OCI-LY7 (cell line): ENCODE measurements around the gene ERGIC1. TPM values are rescaled to one million over a fixed set of nuclear protein-coding genes. Genes with fewer than 3 reads are reported as not detected.

Experiments used
- BruUV-seq: library from RNA; stranded (reverse); fragments of 400-500 nt; replicated peaks from 2 replicates; lab custom pipeline; 2021; lab: Mats Ljungman, UMichigan
- CTCF ChIA-PET: fragments of 300-600 bp; sonication (Branson Sonifier 250); formaldehyde crosslinking; loops from one replicate; lab custom pipeline; 2022; ENCODE audit warnings: antibody characterized with exemption; ENCODE audit not compliant: unreplicated experiment; lab: Charles Lee
- POLR2A ChIA-PET: fragments of 300-600 bp; sonication (Branson Sonifier 250); formaldehyde crosslinking; loops from one replicate; lab custom pipeline; 2022; ENCODE audit warnings: antibody characterized with exemption; lab: Charles Lee
- DNase-seq: peaks from one replicate; pipeline ENCODE4 v3.0.0-alpha.2; 2015; ENCODE audit warnings: low spot score
- H2AFZ ChIP-seq: fragments of 200-600 bp; sonication (generic), shearing (Covaris generic); 2 replicates; pipeline ENCODE4 v1.6.1; 2014; ENCODE audit warnings: mild to moderate bottlenecking, antibody characterized with exemption, low read length, moderate library complexity
- H3K27ac ChIP-seq: fragments of 200-600 bp; sonication (generic); 2 replicates; pipeline ENCODE4 v1.5.1; 2014; ENCODE audit warnings: mixed run types, low read depth, mild to moderate bottlenecking, moderate library complexity, low read length, inconsistent platforms; ENCODE audit not compliant: poor library complexity, severe bottlenecking
- H3K36me3 ChIP-seq: fragments of 200-600 bp; sonication (generic); 2 replicates; pipeline ENCODE4 v1.6.1; 2014; ENCODE audit warnings: mild to moderate bottlenecking, antibody characterized with exemption, low read length, moderate library complexity, mixed read lengths; ENCODE audit not compliant: insufficient read depth
- H3K4me1 ChIP-seq: fragments of 200-600 bp; sonication (generic); 2 replicates; pipeline ENCODE4 v1.5.1; 2014; ENCODE audit warnings: mild to moderate bottlenecking, low read length; ENCODE audit not compliant: insufficient read depth, poor library complexity, severe bottlenecking
- H3K4me2 ChIP-seq: fragments of 200-600 bp; sonication (generic); 2 replicates; pipeline ENCODE4 v1.6.1; 2014; ENCODE audit warnings: mild to moderate bottlenecking, low read length
- H3K4me3 ChIP-seq: fragments of 200-600 bp; sonication (generic); 2 replicates; pipeline ENCODE4 v1.5.1; 2014; ENCODE audit warnings: mild to moderate bottlenecking, low read depth, low read length; ENCODE audit not compliant: poor library complexity, severe bottlenecking
- H3K79me2 ChIP-seq: fragments of 200-600 bp; sonication (generic); 2 replicates; pipeline ENCODE4 v1.6.1; 2016; ENCODE audit warnings: low read depth, mild to moderate bottlenecking, low read length, moderate library complexity, mixed read lengths; ENCODE audit not compliant: insufficient read depth
- H3K9me2 ChIP-seq: fragments of 200-600 bp; sonication (generic); 2 replicates; pipeline ENCODE4 v1.6.1; 2016; ENCODE audit warnings: mild to moderate bottlenecking, low read length, mixed read lengths; ENCODE audit not compliant: insufficient read depth
- H3K9me3 ChIP-seq: fragments of 200-600 bp; sonication (generic); 2 replicates; pipeline ENCODE4 v1.6.1; 2014; ENCODE audit warnings: mild to moderate bottlenecking, mixed run types, low read length, mixed read lengths
- H4K20me1 ChIP-seq: fragments of 200-600 bp; sonication (generic); 2 replicates; pipeline ENCODE4 v1.6.1; 2014; ENCODE audit warnings: mild to moderate bottlenecking, antibody characterized with exemption, low read length, moderate library complexity, mixed read lengths; ENCODE audit not compliant: insufficient read depth
- EZH2phosphoT487 ChIP-seq: fragments of 200-600 bp; sonication (generic); IDR thresholded peaks from 2 replicates; pipeline ENCODE4 v1.6.1; 2018; ENCODE audit warnings: low read depth, borderline replicate concordance, mild to moderate bottlenecking, mixed run types, antibody characterized with exemption, low read length, moderate library complexity, mixed read lengths
- intact Hi-C: fragments of 100-400 bp; cut with micrococcal nuclease; formaldehyde crosslinking; loops from one replicate; pipeline ENCODE4 v1.10.0; 2022; ENCODE audit not compliant: unreplicated experiment
- total RNA-seq, 2 experiments: library from RNA; depleted of rRNA in 1 of 2; stranded (reverse); fragments of >200 nt in 1 of 2; shearing (Covaris generic) in 1 of 2; gene quantifications; 2 replicates each; pipeline ENCODE4 v1.2.3, GENCODE V29; 2014 to 2022
- TF ChIP-seq, protein P1 (sequence below): fragments of 200-600 bp; sonication (generic); conservative IDR thresholded peaks from 2 replicates; pipeline ENCODE4 v1.5.1; 2014; ENCODE audit warnings: mild to moderate bottlenecking, antibody characterized with exemption, low read length, moderate library complexity, mixed read lengths

Gene ERGIC1
- total RNA-seq, 2 experiments from 2014 or later, result 125 to 178 TPM

DNA sequence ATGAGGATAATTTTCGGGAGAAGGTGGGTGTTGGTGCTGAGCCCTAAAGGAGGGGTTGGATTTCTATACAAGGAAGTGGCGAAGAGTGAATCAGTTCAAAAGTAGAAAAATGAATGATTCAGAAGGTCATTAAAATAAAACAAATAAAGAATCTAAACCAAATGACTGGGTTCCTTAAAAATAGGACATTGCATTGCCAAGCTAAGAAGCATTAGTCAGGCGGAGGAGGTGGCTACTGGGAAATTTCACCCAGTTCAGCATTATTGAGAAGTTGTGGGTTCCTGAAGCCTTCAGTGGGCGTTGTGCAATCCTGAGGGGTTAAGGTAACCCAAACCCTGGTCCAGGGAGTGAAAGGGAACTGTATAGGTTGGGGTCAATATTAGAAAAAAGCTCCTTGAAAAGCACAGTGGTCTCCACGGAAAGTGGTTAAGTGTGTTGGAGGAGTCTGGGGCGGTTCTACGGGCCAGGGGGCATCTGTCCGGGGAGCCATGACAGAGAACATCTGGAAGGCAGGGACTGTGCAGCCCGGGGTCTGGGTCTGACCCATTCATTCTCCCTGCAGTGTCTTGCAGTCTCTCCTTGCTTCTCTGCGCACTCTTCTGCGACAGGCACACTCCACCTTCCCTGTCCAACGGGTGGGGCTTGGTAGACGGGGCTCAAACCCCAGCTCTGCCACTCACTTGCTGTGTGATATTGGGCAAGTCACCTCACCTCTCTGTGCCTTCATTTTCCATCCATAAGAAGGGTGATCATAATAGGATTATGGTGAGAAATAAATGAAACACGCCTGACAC, 35.4 kb upstream of the ERGIC1 start:
- CTCF ChIA-PET, result no interaction called here
- intact Hi-C loops, result no loop called here

DNA sequence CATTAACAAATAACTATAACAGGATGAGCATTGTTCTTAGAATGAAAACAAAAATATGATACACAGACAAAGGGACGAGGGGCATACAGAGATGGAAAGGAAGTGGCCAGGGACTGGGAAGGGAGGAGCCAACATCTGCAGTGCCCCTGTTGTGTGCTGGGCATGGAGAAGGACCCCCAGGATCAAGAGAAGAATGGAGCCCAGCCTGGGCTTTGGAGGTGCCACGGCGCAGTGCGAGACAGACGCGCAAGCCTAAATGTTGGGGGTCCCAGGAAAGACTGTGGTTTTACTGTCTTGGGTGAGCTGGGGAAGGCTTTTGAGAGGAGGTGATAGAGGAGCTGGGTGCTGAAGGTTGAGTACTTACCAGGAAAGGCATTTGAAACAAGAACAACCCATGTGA, 34.6 kb upstream of the ERGIC1 start:
- intact Hi-C loops, result no loop called here
- no peaks in the 10 kb centered on the region for H3K9me3 ChIP-seq
- no peak overlapping the region for H3K27ac ChIP-seq
- ChIA-PET CTCF (no interaction called here), POLR2A (no interaction called here)
- H3K9me2 ChIP-seq, result no peaks in the 10 kb centered on the region
- H3K79me2 ChIP-seq, result no peaks in the 10 kb centered on the region
- TF ChIP-seq, protein P1, sequence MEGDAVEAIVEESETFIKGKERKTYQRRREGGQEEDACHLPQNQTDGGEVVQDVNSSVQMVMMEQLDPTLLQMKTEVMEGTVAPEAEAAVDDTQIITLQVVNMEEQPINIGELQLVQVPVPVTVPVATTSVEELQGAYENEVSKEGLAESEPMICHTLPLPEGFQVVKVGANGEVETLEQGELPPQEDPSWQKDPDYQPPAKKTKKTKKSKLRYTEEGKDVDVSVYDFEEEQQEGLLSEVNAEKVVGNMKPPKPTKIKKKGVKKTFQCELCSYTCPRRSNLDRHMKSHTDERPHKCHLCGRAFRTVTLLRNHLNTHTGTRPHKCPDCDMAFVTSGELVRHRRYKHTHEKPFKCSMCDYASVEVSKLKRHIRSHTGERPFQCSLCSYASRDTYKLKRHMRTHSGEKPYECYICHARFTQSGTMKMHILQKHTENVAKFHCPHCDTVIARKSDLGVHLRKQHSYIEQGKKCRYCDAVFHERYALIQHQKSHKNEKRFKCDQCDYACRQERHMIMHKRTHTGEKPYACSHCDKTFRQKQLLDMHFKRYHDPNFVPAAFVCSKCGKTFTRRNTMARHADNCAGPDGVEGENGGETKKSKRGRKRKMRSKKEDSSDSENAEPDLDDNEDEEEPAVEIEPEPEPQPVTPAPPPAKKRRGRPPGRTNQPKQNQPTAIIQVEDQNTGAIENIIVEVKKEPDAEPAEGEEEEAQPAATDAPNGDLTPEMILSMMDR, result no peak
- no peak for TF ChIP-seq EZH2phosphoT487
- no peaks in the 10 kb centered on the region for H4K20me1 ChIP-seq
- no peak overlapping the region for H2AFZ ChIP-seq
- no peaks in the 10 kb centered on the region for H3K36me3 ChIP-seq
- BruUV-seq, result no TSS peak
- H3K4me3 ChIP-seq, result no peak overlapping the region
- H3K4me2 ChIP-seq, result no peak overlapping the region
- no peak for DNase-seq
- no peaks in the 10 kb centered on the region for H3K4me1 ChIP-seq

More for the DNA sequence above, 35.4 kb upstream of the ERGIC1 start:
- Histone ChIP-seq H3K4me3 (no peak overlapping the region), H3K79me2 (no peaks in the 10 kb centered on the region), H3K36me3 (no peaks in the 10 kb centered on the region), H2AFZ (no peak overlapping the region), H3K27ac (no peak overlapping the region), H3K4me1 (no peaks in the 10 kb centered on the region), H3K9me3 (no peaks in the 10 kb centered on the region), H4K20me1 (no peaks in the 10 kb centered on the region), H3K9me2 (no peaks in the 10 kb centered on the region), H3K4me2 (no peak overlapping the region)
- no peak for DNase-seq
- no TSS peak for BruUV-seq
- POLR2A ChIA-PET, result interaction anchor here (0.6 to 1.4 kb wide), 3 partner anchors 17 to 101 kb away, joined by 3 read pairs; no protein-coding TSS in a partner anchor
- TF ChIP-seq, protein P1, result no peak
- no peak for TF ChIP-seq EZH2phosphoT487

DNA sequence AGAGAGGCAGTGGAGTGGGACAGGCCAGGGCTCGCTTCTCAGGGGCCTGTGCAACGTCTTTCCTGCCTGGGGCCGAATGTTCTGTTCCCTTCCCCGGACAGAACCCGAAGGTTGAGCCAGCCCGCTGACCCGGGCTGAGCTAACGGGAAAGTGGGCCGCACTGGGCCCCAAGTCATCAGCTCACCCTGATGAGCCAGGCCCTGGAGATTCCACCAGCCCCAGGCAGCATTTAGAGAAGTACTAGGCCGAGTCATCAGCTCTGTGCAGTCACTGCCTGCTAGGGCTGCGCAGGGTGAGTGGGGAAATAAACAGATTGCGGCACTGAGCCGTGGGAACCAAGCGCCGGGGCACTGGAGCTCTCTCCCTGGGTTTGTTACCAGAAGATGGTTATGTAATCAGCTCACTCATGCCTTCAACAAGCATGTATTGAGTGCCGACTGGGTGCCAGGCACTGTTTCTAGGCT, 33.9 kb upstream of the ERGIC1 start:
- no peak for DNase-seq
- intact Hi-C loops, result no loop called here
- no peak overlapping the region for H3K4me3 ChIP-seq
- no TSS peak for BruUV-seq
- H3K79me2 ChIP-seq, result no peaks in the 10 kb centered on the region
- no peaks in the 10 kb centered on the region for H3K4me1 ChIP-seq
- TF ChIP-seq EZH2phosphoT487, result no peak
- TF ChIP-seq, protein P1, result no peak
- ChIA-PET CTCF (no interaction called here), POLR2A (no interaction called here)
- no peak overlapping the region for H2AFZ ChIP-seq
- no peaks in the 10 kb centered on the region for H3K9me3 ChIP-seq
- no peaks in the 10 kb centered on the region for H3K9me2 ChIP-seq
- no peaks in the 10 kb centered on the region for H4K20me1 ChIP-seq
- no peaks in the 10 kb centered on the region for H3K36me3 ChIP-seq
- H3K27ac ChIP-seq, result no peak overlapping the region
- H3K4me2 ChIP-seq, result no peak overlapping the region
